Measurements from ENCODE around the gene ATP2B2. TPM values are rescaled to one million over a fixed set of nuclear protein-coding genes. Genes with fewer than 3 reads are reported as not detected.

Gene ATP2B2
- total and polyA plus RNA-seq, 2 experiments from 2014 or later = 0.66 to 1.8 TPM

DNA sequence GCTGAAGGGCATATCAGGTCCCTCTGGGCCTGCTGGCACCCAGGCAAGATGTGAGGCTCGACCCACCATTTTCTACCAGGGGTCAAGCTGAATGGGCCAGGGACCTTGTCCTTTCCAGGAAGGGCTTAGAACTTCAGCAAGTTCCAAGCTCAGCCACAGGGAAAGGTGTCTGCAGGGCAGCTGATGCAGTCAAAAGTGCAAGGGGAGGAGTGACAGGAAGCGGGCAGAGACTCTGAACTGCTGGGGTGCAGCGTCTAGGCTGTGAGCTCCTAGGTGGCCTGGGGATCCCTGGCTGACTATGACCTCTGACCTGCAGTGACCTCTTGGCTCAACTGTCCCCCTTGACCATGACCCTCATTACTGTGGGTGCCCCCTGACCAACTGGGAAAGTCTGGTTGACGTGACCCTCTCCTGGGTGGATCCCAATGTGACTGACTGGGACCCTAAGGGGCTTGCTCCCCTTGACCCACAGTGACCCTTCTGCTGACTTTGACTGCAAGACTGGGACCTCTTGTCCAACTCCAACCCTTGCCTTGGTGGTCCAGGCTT, 170.1 kb downstream of the ATP2B2 start:
- DNase-seq (ENCODE audit: low spot score) = no peak
- Histone ChIP-seq H3K4me3 (no peak overlapping the region), H4K20me1 (ENCODE audit: insufficient read depth, poor library complexity, severe bottlenecking) (no peaks in the 10 kb centered on the region), H3K9me2 (replicated peaks; ENCODE audit: insufficient read depth) (no peaks in the 10 kb centered on the region), H3K79me2 (no peaks in the 10 kb centered on the region), H3K4me1 (ENCODE audit: insufficient read depth) (peaks cover 6% of the 10 kb centered on the region), H2AFZ (no peak overlapping the region), H3K36me3 (replicated peaks; ENCODE audit: insufficient read depth, low read depth) (no peaks in the 10 kb centered on the region), H3K27me3 (peaks cover 11% of the 10 kb centered on the region), H3K9me3 (ENCODE audit: low read depth) (no peaks in the 10 kb centered on the region), H3K27ac (no peak overlapping the region), H3K4me2 (no peak overlapping the region)
- 86% methylated on average over 4 of the region's 4 CpGs for WGBS (ENCODE audit: low lambda C conversion rate, missing lambda C conversion rate)
- no peak for TF ChIP-seq EZH2phosphoT487 (IDR thresholded peaks at IDR 0.05; ENCODE audit: low read depth, severe bottlenecking, unreplicated experiment)
- TF ChIP-seq, protein P1, sequence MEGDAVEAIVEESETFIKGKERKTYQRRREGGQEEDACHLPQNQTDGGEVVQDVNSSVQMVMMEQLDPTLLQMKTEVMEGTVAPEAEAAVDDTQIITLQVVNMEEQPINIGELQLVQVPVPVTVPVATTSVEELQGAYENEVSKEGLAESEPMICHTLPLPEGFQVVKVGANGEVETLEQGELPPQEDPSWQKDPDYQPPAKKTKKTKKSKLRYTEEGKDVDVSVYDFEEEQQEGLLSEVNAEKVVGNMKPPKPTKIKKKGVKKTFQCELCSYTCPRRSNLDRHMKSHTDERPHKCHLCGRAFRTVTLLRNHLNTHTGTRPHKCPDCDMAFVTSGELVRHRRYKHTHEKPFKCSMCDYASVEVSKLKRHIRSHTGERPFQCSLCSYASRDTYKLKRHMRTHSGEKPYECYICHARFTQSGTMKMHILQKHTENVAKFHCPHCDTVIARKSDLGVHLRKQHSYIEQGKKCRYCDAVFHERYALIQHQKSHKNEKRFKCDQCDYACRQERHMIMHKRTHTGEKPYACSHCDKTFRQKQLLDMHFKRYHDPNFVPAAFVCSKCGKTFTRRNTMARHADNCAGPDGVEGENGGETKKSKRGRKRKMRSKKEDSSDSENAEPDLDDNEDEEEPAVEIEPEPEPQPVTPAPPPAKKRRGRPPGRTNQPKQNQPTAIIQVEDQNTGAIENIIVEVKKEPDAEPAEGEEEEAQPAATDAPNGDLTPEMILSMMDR (IDR thresholded peaks at IDR 0.05; ENCODE audit: poor library complexity) = no peak
- TF ChIP-seq EZH2 (IDR thresholded peaks at IDR 0.05; ENCODE audit: borderline replicate concordance) = no peak

- H3K27me3 ChIP-seq = peaks cover 19% of the 10 kb centered on the region
- peaks cover 6% of the 10 kb centered on the region for H3K4me1 ChIP-seq (ENCODE audit: insufficient read depth)
- DNase-seq (ENCODE audit: low spot score) = no peak
- no peak overlapping the region for H3K4me3 ChIP-seq
- H3K79me2 ChIP-seq = no peaks in the 10 kb centered on the region
- no peaks in the 10 kb centered on the region for H3K9me2 ChIP-seq (replicated peaks; ENCODE audit: insufficient read depth)
- H3K36me3 ChIP-seq (replicated peaks; ENCODE audit: insufficient read depth, low read depth) = no peaks in the 10 kb centered on the region
- TF ChIP-seq, protein P1 (IDR thresholded peaks at IDR 0.05; ENCODE audit: poor library complexity) = no peak
- TF ChIP-seq EZH2phosphoT487 (IDR thresholded peaks at IDR 0.05; ENCODE audit: low read depth, severe bottlenecking, unreplicated experiment) (no peak), EZH2 (IDR thresholded peaks at IDR 0.05; ENCODE audit: borderline replicate concordance) (no peak)
- no peaks in the 10 kb centered on the region for H3K9me3 ChIP-seq (ENCODE audit: low read depth)
- 60% methylated on average over 12 of the region's 12 CpGs for WGBS (ENCODE audit: low lambda C conversion rate, missing lambda C conversion rate)
- H2AFZ ChIP-seq = no peak overlapping the region
- no peak overlapping the region for H3K4me2 ChIP-seq
- no peaks in the 10 kb centered on the region for H4K20me1 ChIP-seq (ENCODE audit: insufficient read depth, poor library complexity, severe bottlenecking)
- no peak overlapping the region for H3K27ac ChIP-seq
Observed at GRCh38 chr3:10334459-10334858, 170.9 kb downstream of the ATP2B2 start.

DNA sequence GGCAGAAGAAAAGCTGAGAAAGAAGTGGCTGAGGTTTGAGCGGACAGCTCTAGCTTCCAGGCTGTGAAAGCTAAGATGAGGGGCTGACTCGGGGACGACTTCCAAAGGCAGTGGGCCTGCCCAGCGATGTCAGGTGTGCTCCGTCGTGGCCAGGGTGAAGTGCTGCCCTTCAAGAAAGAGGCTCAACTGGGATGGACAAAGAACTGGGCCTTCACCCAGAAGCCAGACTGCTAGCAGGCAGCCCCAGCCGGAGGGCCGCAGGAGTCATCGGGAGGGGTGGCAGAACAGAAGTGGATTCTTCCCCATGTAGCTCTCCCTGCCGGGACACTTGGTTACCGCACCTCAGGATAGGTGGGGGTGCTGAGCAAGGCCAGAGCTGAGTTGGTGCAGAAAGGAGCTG, 171.3 kb downstream of the ATP2B2 start:
- WGBS (ENCODE audit: low lambda C conversion rate, missing lambda C conversion rate) = 92% methylated on average over 11 of the region's 11 CpGs
- no peak overlapping the region for H3K4me2 ChIP-seq
- no peak overlapping the region for H3K4me3 ChIP-seq
- H4K20me1 ChIP-seq (ENCODE audit: insufficient read depth, poor library complexity, severe bottlenecking) = no peaks in the 10 kb centered on the region
- no peak overlapping the region for H3K27ac ChIP-seq
- TF ChIP-seq, protein P1 (IDR thresholded peaks at IDR 0.05; ENCODE audit: poor library complexity) = no peak
- TF ChIP-seq EZH2phosphoT487 (IDR thresholded peaks at IDR 0.05; ENCODE audit: low read depth, severe bottlenecking, unreplicated experiment) = no peak
- H3K36me3 ChIP-seq (replicated peaks; ENCODE audit: insufficient read depth, low read depth) = no peaks in the 10 kb centered on the region
- H3K9me2 ChIP-seq (replicated peaks; ENCODE audit: insufficient read depth) = no peaks in the 10 kb centered on the region
- H3K27me3 ChIP-seq = peaks cover 22% of the 10 kb centered on the region
- no peaks in the 10 kb centered on the region for H3K79me2 ChIP-seq
- no peak for DNase-seq (ENCODE audit: low spot score)
- no peak overlapping the region for H2AFZ ChIP-seq
- H3K4me1 ChIP-seq (ENCODE audit: insufficient read depth) = peaks cover 4% of the 10 kb centered on the region
- no peaks in the 10 kb centered on the region for H3K9me3 ChIP-seq (ENCODE audit: low read depth)

DNA sequence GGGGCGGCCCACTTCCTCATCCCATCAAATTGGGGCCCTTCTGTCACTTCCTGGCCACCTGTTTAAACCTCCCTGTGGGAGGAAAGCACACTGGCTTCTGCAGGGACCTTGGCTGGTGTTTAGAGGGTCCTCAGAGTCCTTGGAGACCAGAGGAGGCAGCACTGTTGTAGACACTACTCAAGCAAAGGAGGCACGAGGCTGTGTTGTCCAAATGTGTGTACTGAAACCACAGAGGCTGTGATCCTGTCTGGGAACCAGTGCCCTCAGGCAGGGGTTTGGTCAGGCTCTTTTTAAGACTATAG, 172.1 kb downstream of the ATP2B2 start:
- H3K9me3 ChIP-seq (ENCODE audit: low read depth) = no peaks in the 10 kb centered on the region
- no peak overlapping the region for H3K27ac ChIP-seq
- H3K4me3 ChIP-seq = no peak overlapping the region
- H3K4me2 ChIP-seq = no peak overlapping the region
- no peaks in the 10 kb centered on the region for H3K9me2 ChIP-seq (replicated peaks; ENCODE audit: insufficient read depth)
- TF ChIP-seq, protein P1 (IDR thresholded peaks at IDR 0.05; ENCODE audit: poor library complexity) = no peak
- TF ChIP-seq EZH2phosphoT487 (IDR thresholded peaks at IDR 0.05; ENCODE audit: low read depth, severe bottlenecking, unreplicated experiment) = no peak
- TF ChIP-seq EZH2 (IDR thresholded peaks at IDR 0.05; ENCODE audit: borderline replicate concordance) = no peak
- no peaks in the 10 kb centered on the region for H3K79me2 ChIP-seq
- no peaks in the 10 kb centered on the region for H3K36me3 ChIP-seq (replicated peaks; ENCODE audit: insufficient read depth, low read depth)
- no peak for DNase-seq (ENCODE audit: low spot score)
- H3K4me1 ChIP-seq (ENCODE audit: insufficient read depth) = no peaks in the 10 kb centered on the region
- H2AFZ ChIP-seq = no peak overlapping the region
- no peaks in the 10 kb centered on the region for H4K20me1 ChIP-seq (ENCODE audit: insufficient read depth, poor library complexity, severe bottlenecking)
- H3K27me3 ChIP-seq = peaks cover 29% of the 10 kb centered on the region
- WGBS (ENCODE audit: low lambda C conversion rate, missing lambda C conversion rate) = 78% methylated on average over 2 of the region's 2 CpGs
